Measurements from ENCODE around the gene GSTT2B.
"Not testable (repeated sequence)": the region's sequence is repeated elsewhere in the genome, so short reads cannot be mapped to it uniquely, and the experiment has no call there.

GSTT2B gene

GRCh38 chr22:23961084-23961771, at the start of gene GSTT2B:
Gene GSTT2B, minus strand, starts transcription at chr22:23961195. Its CDS starts 64 bp downstream, at chr22:23961131.
- not testable (repeated sequence) for H3K36me3 ChIP-seq (ENCODE audit: control insufficient read depth, insufficient read depth, low read length); H3K4me1 ChIP-seq (ENCODE audit: control insufficient read depth, insufficient read depth, low read length); H3K27me3 ChIP-seq (ENCODE audit: control insufficient read depth, insufficient read depth, low read length); H3K9me3 ChIP-seq (ENCODE audit: control insufficient read depth, insufficient read depth, low read length); H3K9ac ChIP-seq (ENCODE audit: low read depth, low read length)
- peak within 1 kb of the TSS; percentile 22 for H3K4me3 ChIP-seq (ENCODE audit: low read depth, low read length)

DNA sequence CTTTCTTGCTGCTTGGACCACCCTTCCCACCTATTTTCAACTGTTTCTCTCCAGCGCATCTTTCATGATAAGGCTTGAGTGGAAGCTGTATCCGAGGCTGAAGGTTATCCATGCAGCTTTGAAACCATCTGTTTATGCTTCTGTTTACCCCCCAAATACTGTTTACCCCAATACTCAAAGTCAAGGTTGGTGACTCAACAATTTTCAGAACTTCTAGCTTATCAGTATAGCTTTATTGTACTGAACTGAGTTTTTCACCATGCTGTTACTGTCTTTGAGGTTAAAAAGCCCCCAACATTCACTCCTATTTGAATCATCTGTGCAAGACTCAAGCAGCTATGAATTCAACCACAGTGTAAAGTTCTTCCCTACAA, 49.0 kb upstream of the GSTT2B start:
- no peaks in the 10 kb centered on the region for H3K4me1 ChIP-seq (ENCODE audit: control insufficient read depth, insufficient read depth, low read length)
- no peak overlapping the region for H3K4me3 ChIP-seq (ENCODE audit: low read depth, low read length)
- no peaks in the 10 kb centered on the region for H3K36me3 ChIP-seq (ENCODE audit: control insufficient read depth, insufficient read depth, low read length)
- H3K27me3 ChIP-seq (ENCODE audit: control insufficient read depth, insufficient read depth, low read length): no peaks in the 10 kb centered on the region
- H3K9ac ChIP-seq (ENCODE audit: low read depth, low read length): no peak overlapping the region
- H3K9me3 ChIP-seq (ENCODE audit: control insufficient read depth, insufficient read depth, low read length): no peaks in the 10 kb centered on the region

DNA sequence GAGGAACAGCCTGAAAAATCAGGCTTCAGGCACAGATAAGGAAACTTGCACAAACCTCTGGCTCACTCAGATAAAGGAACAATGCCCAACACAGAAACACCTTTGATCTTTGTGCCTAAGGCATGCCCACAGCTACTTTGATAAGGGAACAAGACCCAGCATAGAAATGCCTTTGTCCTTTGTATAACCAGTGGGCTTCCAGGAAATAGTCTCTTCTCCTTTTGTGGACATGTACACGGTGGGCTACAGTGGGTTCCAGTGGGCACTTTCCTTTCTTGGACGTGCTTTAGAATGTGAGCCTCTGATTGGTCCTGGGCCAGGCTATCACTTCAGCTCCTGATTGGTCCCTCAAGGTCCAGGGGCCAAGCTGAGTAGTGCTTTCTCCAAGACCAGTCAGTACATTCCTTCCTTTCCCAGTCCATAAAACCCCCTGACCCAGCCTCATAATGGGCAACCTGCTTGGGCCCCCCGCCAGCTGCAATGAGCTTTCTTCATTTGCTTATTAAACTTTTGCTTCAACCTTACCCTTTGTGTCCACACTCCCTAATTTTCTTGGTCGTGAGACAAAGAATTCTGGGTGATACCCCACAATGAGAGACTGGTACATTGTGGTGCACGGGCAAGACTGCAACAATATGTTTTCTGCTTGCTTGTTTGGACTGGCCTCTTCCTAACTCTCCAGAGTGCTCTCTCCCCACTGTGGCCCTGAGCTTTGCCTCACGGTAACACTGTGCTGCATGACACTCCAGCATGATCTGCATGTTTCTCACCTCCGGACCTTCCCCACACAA, 48.4 kb upstream of the GSTT2B start:
- no peaks in the 10 kb centered on the region for H3K9me3 ChIP-seq (ENCODE audit: control insufficient read depth, insufficient read depth, low read length)
- H3K9ac ChIP-seq (ENCODE audit: low read depth, low read length): no peak overlapping the region
- no peaks in the 10 kb centered on the region for H3K4me1 ChIP-seq (ENCODE audit: control insufficient read depth, insufficient read depth, low read length)
- H3K36me3 ChIP-seq (ENCODE audit: control insufficient read depth, insufficient read depth, low read length): no peaks in the 10 kb centered on the region
- no peaks in the 10 kb centered on the region for H3K27me3 ChIP-seq (ENCODE audit: control insufficient read depth, insufficient read depth, low read length)
- H3K4me3 ChIP-seq (ENCODE audit: low read depth, low read length): no peak overlapping the region

- no peak overlapping the region for H3K4me3 ChIP-seq (ENCODE audit: low read depth, low read length)
- no peaks in the 10 kb centered on the region for H3K27me3 ChIP-seq (ENCODE audit: control insufficient read depth, insufficient read depth, low read length)
- no peak overlapping the region for H3K9ac ChIP-seq (ENCODE audit: low read depth, low read length)
- H3K4me1 ChIP-seq (ENCODE audit: control insufficient read depth, insufficient read depth, low read length): peaks cover 2% of the 10 kb centered on the region
- no peaks in the 10 kb centered on the region for H3K9me3 ChIP-seq (ENCODE audit: control insufficient read depth, insufficient read depth, low read length)
- H3K36me3 ChIP-seq (ENCODE audit: control insufficient read depth, insufficient read depth, low read length): no peaks in the 10 kb centered on the region
Observed at GRCh38 chr22:24008381-24009226, 47.6 kb upstream of the GSTT2B start.

GRCh38 chr22:24008022-24008283, 47.0 kb upstream of the GSTT2B start:
- no peak overlapping the region for H3K9ac ChIP-seq (ENCODE audit: low read depth, low read length)
- H3K4me1 ChIP-seq (ENCODE audit: control insufficient read depth, insufficient read depth, low read length): peaks cover 2% of the 10 kb centered on the region
- H3K9me3 ChIP-seq (ENCODE audit: control insufficient read depth, insufficient read depth, low read length): no peaks in the 10 kb centered on the region
- H3K4me3 ChIP-seq (ENCODE audit: low read depth, low read length): no peak overlapping the region
- no peaks in the 10 kb centered on the region for H3K36me3 ChIP-seq (ENCODE audit: control insufficient read depth, insufficient read depth, low read length)
- H3K27me3 ChIP-seq (ENCODE audit: control insufficient read depth, insufficient read depth, low read length): no peaks in the 10 kb centered on the region

- no peak overlapping the region for H3K9ac ChIP-seq (ENCODE audit: low read depth, low read length)
- no peaks in the 10 kb centered on the region for H3K36me3 ChIP-seq (ENCODE audit: control insufficient read depth, insufficient read depth, low read length)
- no peaks in the 10 kb centered on the region for H3K9me3 ChIP-seq (ENCODE audit: control insufficient read depth, insufficient read depth, low read length)
Observed at GRCh38 chr22:24007253-24008021, 46.4 kb upstream of the GSTT2B start.

DNA sequence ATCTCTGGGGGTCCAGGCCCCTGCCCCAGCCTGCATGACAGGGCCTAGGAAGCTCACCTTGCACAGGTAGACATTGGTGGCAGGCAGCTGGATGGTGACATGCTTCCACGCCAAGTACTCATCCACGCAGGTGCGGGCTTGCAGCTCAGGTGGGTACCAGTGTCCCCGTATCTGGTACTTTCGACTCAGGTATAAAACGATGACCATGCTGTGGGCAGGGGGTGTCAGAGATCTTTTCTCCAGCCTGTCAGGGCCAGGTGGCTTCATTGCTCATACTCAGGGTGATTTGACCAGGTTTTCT, 45.9 kb upstream of the GSTT2B start:
- Histone ChIP-seq H3K9me3 (ENCODE audit: control insufficient read depth, insufficient read depth, low read length) (no peaks in the 10 kb centered on the region), H3K9ac (ENCODE audit: low read depth, low read length) (no peak overlapping the region), H3K36me3 (ENCODE audit: control insufficient read depth, insufficient read depth, low read length) (no peaks in the 10 kb centered on the region), H3K4me3 (ENCODE audit: low read depth, low read length) (no peak overlapping the region), H3K27me3 (ENCODE audit: control insufficient read depth, insufficient read depth, low read length) (peaks cover 2% of the 10 kb centered on the region), H3K4me1 (ENCODE audit: control insufficient read depth, insufficient read depth, low read length) (peaks cover 2% of the 10 kb centered on the region)

More at GRCh38 chr22:24007253-24008021, 46.4 kb upstream of the GSTT2B start:
- Histone ChIP-seq H3K27me3 (ENCODE audit: control insufficient read depth, insufficient read depth, low read length) (no peaks in the 10 kb centered on the region), H3K4me1 (ENCODE audit: control insufficient read depth, insufficient read depth, low read length) (peaks cover 2% of the 10 kb centered on the region), H3K4me3 (ENCODE audit: low read depth, low read length) (no peak overlapping the region)

DNA sequence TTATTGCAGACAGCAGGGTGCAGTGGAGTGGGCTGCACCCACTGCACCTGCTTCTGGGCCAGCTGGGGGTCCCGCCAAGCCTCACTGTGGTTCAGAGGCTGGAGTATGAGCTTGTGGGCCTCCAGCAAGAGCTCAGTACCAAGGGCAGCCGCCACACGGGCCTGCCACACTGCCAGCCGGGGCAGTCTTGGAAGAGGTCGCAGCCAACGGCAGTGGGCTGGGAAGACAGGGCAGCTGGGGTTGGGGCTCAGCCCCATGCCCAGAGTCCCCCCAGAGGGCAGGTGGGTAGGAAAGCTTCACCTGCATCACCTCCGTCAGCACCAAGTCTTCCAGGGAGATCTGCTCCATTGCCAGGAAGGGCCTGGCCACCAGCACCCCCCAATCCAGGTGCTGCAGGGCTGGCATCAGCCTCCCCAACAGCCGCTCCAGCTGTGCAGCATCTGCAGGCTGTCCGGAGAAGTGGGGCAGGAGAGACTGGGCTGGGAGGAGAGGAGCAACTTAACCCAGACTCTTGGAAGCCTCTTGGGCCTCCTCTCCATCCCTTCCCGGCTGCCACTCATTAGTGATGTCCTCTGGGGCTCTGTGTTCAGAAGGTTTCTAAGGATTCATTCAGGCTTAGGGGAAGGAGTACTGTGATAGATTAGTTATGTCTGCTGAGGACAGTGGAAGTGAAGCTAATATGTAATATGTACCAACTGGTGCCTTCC, 45.4 kb upstream of the GSTT2B start:
- peaks cover 2% of the 10 kb centered on the region for H3K4me1 ChIP-seq (ENCODE audit: control insufficient read depth, insufficient read depth, low read length)
- H3K27me3 ChIP-seq (ENCODE audit: control insufficient read depth, insufficient read depth, low read length): peaks cover 4% of the 10 kb centered on the region
- H3K9me3 ChIP-seq (ENCODE audit: control insufficient read depth, insufficient read depth, low read length): no peaks in the 10 kb centered on the region
- H3K9ac ChIP-seq (ENCODE audit: low read depth, low read length): no peak overlapping the region
- H3K36me3 ChIP-seq (ENCODE audit: control insufficient read depth, insufficient read depth, low read length): no peaks in the 10 kb centered on the region
- no peak overlapping the region for H3K4me3 ChIP-seq (ENCODE audit: low read depth, low read length)

DNA sequence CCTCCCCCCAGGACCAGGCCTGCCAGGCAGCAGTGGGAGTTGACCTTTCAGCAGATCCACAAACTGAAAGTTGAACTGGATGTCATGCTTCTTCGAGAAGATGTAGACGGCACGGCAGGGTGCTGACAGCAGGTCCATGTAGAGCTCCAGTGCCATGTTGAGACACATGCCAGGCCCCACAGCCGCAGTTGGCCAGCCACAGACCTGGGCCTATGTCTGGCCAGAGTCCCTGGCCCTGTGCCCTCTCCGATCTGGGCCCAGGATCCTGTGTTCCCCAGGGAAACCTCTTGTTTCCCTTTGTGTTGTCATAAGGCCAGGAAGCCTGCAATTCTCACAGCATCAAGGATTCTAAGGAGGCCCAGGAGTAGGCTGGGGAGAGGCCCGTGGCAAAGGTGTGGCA, 44.2 kb upstream of the GSTT2B start, which contains the start of gene GSTT4:
Gene GSTT4, minus strand, starts transcription at position 253 of the 400 bp plus-strand sequence. Its CDS starts 97 bp downstream, at position 156.
- Histone ChIP-seq H3K4me3 (ENCODE audit: low read depth, low read length) (no peak within 1 kb of the TSS), H3K27me3 (ENCODE audit: control insufficient read depth, insufficient read depth, low read length) (peaks cover 4% of the 10 kb centered on the region), H3K9ac (ENCODE audit: low read depth, low read length) (no peak within 1 kb of the TSS), H3K4me1 (ENCODE audit: control insufficient read depth, insufficient read depth, low read length) (peaks cover 2% of the 10 kb centered on the region), H3K9me3 (ENCODE audit: control insufficient read depth, insufficient read depth, low read length) (no peaks in the 10 kb centered on the region), H3K36me3 (ENCODE audit: control insufficient read depth, insufficient read depth, low read length) (no peaks in the 10 kb centered on the region)

DNA sequence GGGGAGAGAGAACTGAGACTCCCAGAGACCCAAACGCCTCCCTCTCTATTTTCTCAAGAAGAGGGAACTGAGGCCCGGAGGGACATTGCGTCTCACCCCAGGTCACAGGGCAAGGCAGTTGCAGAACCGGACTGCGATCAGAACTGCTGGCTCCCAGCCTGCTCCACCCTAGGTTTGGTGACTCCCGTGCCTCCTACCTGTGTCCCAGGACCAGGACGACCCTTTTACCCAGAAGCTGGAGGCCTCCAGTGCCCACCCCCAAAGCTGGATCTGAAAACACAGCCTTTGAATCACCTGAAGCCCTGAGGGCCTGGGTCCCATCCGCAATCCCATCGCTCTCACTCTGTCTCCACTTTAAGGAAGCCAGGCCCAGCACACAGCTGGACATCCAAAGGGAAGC, 42.9 kb upstream of the GSTT2B start:
- Histone ChIP-seq H3K9ac (ENCODE audit: low read depth, low read length) (no peak overlapping the region), H3K4me1 (ENCODE audit: control insufficient read depth, insufficient read depth, low read length) (peaks cover 2% of the 10 kb centered on the region)

DNA sequence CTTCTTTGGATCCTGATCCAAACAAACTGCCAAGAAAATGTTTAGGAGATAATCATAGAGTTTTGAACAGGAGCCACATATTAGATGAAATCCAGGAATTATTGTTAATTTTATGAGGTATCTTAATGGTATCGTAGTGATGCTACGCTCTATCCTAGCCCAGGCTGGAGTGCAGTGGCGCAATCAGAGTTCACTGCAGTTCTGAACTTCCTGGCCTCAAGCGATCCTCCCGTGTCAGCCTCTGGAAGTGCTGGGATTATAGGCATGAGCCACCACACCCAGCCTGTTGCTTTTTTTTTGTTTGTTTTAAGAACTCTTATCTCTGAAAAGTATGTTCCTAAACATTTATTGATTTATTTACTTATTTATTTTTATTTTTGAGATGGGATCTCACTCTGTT, 41.9 kb upstream of the GSTT2B start:
- no peak overlapping the region for H3K4me3 ChIP-seq (ENCODE audit: low read depth, low read length)
- no peaks in the 10 kb centered on the region for H3K9me3 ChIP-seq (ENCODE audit: control insufficient read depth, insufficient read depth, low read length)
- peaks cover 4% of the 10 kb centered on the region for H3K27me3 ChIP-seq (ENCODE audit: control insufficient read depth, insufficient read depth, low read length)
- H3K9ac ChIP-seq (ENCODE audit: low read depth, low read length): no peak overlapping the region
- H3K36me3 ChIP-seq (ENCODE audit: control insufficient read depth, insufficient read depth, low read length): no peaks in the 10 kb centered on the region
- peaks cover 2% of the 10 kb centered on the region for H3K4me1 ChIP-seq (ENCODE audit: control insufficient read depth, insufficient read depth, low read length)

More for the DNA sequence above, 42.9 kb upstream of the GSTT2B start:
- Histone ChIP-seq H3K27me3 (ENCODE audit: control insufficient read depth, insufficient read depth, low read length) (peaks cover 4% of the 10 kb centered on the region), H3K9me3 (ENCODE audit: control insufficient read depth, insufficient read depth, low read length) (no peaks in the 10 kb centered on the region), H3K4me3 (ENCODE audit: low read depth, low read length) (no peak overlapping the region), H3K36me3 (ENCODE audit: control insufficient read depth, insufficient read depth, low read length) (no peaks in the 10 kb centered on the region)
